Measurements from ENCODE around the gene KDM3B.
A peak's percentile ranks its signal among the peaks of the same experiment; 100 is the strongest.
"Not testable (repeated sequence)": the region's sequence is repeated elsewhere in the genome, so short reads cannot be mapped to it uniquely, and the experiment has no call there.

The KDM3B gene

GRCh38 chr5:138389911-138390310 is 37.4 kb downstream of the KDM3B start:
- not testable (repeated sequence) for DNase-seq (ENCODE audit: low read depth)

GRCh38 chr5:138391859-138392386 is 39.4 kb downstream of the KDM3B start:
- DNase-seq (ENCODE audit: low read depth), result no peak

GRCh38 chr5:138402640-138403039 is 50.2 kb downstream of the KDM3B start:
- no peak for DNase-seq (ENCODE audit: low read depth)

GRCh38 chr5:138408023-138408422 is 55.5 kb downstream of the KDM3B start:
- DNase-seq (ENCODE audit: low read depth), result no peak

GRCh38 chr5:138410996-138411640 is 58.6 kb downstream of the KDM3B start:
- peak; percentile 28 for DNase-seq (ENCODE audit: low read depth)

GRCh38 chr5:138418444-138418843 is 66.0 kb downstream of the KDM3B start:
- DNase-seq (ENCODE audit: low read depth), result no peak

GRCh38 chr5:138425079-138425478 is 72.6 kb downstream of the KDM3B start:
- no peak for DNase-seq (ENCODE audit: low read depth)

- no peak for DNase-seq (ENCODE audit: low read depth)
Measured at GRCh38 chr5:138435943-138436342, 83.5 kb downstream of the KDM3B start.

GRCh38 chr5:138438003-138438723 is 85.7 kb downstream of the KDM3B start:
- no peak for DNase-seq (ENCODE audit: low read depth)

GRCh38 chr5:138438724-138439476 is 86.4 kb downstream of the KDM3B start, which contains the start of gene REEP2:
Gene REEP2, plus strand, starts transcription at chr5:138439057. Its CDS starts 152 bp downstream, at chr5:138439209.
- peak; percentile 75 for DNase-seq (ENCODE audit: low read depth)

- DNase-seq (ENCODE audit: low read depth), result no peak
Measured at GRCh38 chr5:138439477-138440158, 87.1 kb downstream of the KDM3B start.

- no peak for DNase-seq (ENCODE audit: low read depth)
Measured at GRCh38 chr5:138440159-138441073, 87.9 kb downstream of the KDM3B start.

GRCh38 chr5:138441221-138441620 is 88.7 kb downstream of the KDM3B start:
- DNase-seq (ENCODE audit: low read depth), result no peak

- DNase-seq (ENCODE audit: low read depth), result no peak
Measured at GRCh38 chr5:138444078-138444773, 91.7 kb downstream of the KDM3B start.

GRCh38 chr5:138444774-138445546 is 92.5 kb downstream of the KDM3B start:
- no peak for DNase-seq (ENCODE audit: low read depth)

GRCh38 chr5:138445547-138446271 is 93.2 kb downstream of the KDM3B start:
- DNase-seq (ENCODE audit: low read depth), result no peak

GRCh38 chr5:138448070-138448469 is 95.6 kb downstream of the KDM3B start:
- DNase-seq (ENCODE audit: low read depth), result no peak

GRCh38 chr5:138448481-138449398 is 96.3 kb downstream of the KDM3B start:
- DNase-seq (ENCODE audit: low read depth), result no peak
